ENCODE measurements around the gene EIF2AK3.
"Not testable (repeated sequence)": the region's sequence is repeated elsewhere in the genome, so short reads cannot be mapped to it uniquely, and the experiment has no call there.

EIF2AK3 gene

DNA sequence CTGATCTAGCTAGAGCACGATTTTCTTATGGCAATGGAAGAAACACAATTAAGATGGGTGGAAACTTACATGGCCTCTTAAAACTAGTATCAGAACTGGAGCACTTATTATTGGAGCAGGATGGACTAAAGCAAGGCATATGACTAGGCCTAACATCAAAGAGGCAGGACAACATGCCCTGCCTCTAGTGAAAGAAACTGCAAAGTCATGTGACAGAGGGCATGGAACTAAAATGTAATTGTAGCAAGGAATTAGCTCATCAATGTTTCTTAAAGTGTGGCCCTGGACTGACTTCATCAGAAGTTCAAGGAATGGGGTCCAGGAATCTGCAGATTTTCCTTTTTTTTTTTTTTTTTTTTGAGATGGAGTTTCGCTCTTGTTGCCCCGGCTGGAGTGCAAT, 5.3 kb upstream of the EIF2AK3 start:
- DNase-seq, result no peak

DNA sequence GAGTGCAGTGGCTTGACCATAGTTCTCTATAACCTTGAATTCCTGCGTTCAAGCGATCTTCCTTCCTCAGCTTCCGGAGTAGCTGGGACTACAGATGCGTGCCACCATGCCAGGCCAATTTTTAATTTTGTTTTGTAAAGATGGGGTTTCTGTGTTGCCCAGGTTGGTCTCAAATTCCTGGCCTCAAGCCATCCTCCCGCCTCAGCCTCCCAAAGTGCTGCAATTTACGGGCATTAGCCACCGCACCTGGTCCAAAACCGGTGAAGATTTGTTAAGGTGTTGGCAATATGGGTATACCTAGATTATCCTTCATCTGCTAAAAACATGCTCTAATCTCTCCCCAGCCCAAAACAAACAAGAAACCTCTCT, 1.3 kb upstream of the EIF2AK3 start:
- no peak for DNase-seq

DNA sequence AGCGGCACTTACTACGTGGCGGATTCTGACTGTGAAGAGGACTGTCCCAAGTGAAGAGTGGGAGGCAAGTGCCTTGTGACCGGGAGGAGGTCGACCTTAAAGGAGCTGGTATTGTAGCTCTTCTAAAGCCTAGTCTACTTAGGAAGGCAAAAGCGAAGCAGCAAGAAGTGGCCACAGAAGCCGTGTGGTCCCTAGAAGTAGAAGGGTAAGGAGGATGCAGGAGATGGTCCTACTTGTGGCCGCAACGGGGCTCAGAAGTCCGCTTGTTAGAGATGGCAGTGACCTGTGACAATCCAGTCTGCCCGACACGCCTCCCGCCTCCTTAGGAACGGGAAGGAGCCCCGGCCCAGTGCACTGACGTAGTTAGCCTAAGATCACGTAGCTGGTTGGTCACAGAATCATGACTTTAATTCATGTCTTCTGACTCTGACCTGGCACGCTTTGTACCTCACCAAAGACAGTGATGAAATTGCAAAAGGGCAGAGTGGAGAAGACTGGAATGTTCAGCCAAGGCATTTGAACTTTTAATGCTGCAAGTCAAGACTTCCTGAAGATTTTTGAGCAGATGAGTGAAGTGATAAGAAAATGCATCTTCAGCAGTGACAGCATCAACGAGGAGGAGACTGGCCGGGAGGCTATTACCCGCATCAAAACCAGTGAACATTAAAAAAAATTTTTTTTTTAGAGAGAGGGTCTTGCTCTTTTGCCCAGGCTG, 749 bp upstream of the EIF2AK3 start:
- peak; percentile 96 for DNase-seq

DNA sequence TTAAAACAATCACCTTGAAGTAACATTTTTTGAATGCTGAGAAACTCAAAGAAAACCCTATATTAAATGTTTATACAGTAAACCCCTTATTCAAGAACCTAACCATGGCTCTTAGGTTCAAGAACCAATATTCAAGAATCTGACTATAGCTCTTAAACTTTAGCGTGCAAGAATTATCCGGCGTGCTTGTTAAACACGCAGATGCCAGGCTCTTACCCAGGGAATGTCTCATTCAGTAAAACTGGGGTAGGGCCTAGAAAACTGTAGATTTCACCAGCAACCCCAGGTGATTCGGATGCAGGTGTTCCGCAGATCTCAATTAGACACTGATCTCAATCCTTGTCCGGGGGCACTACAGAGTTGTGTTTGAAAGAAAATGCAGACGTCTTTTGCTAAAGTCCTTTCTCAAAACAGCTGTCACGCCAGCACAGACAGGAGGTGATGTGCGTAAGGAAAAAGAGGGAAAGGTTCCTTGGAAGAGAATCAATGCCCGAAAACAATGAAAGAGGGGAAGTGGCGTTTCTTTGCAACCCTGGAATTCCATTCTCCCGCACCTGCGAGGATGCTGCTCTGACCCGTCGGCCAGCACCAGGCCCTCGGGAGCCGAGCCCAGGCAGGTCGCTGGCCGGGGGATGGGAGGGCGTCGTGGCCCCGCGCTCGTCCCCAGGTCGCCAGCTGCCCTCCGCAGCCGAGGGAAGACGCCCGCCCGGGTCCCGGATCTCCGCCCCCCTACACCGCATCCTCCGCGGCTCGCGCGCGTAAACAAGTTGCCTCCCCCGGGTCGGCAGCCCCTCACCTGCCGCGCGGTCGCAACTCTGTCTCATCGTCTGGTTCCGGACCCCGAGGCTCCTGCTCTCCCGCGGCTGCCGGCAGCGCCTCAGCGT, 851 bp downstream of the EIF2AK3 start:
- peak; percentile 79 for DNase-seq

DNA sequence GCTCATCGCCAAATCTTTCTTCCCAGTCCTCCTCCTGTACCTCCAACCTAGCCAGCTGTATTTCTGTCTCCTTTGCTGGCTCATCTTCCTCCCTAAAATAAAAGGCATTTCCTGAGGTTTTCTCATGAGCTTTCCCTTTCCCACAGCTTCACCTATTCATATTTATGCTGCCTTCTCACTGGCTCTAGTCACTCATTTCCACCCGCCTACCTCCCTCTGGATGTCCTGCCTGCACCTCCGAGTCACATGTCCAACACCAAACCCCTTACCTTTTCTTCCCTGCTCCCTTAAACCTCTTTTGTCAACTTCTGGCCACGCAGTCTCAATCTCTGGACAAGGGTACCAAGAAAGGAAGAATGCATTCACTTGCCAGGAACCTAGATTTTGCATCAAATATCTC, 2.8 kb downstream of the EIF2AK3 start:
- DNase-seq, result no peak

DNA sequence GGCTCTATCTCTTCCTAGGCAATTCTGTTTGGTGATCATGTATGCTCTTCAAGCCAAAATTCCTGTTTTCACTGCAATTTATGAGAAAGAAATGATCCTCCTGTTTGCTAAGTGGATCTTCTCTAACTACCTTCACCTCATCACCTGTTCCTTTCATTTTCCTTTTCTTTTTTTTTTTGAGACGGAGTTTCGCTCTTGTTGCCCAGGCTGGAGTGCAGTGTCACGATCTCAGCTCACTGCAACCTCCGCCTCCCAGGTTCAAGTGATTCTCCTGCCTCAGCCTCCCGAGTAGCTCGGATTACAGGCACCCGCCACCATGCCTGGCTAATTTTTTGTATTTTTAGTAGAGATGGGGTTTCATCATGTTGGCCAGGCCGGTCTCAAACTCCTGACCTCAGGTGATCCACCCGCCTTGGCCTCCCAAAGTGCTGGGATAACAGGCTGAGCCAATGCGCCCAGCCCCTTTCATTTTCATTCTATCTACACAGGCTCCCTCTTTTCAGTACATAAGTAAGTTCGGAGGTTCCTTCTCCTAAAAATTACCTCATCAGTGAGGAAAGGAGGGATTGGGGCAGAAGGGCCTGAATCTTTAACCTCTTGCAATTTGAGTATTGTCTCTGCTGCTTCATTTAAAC, 3.3 kb downstream of the EIF2AK3 start:
- DNase-seq, result not testable (repeated sequence)

DNA sequence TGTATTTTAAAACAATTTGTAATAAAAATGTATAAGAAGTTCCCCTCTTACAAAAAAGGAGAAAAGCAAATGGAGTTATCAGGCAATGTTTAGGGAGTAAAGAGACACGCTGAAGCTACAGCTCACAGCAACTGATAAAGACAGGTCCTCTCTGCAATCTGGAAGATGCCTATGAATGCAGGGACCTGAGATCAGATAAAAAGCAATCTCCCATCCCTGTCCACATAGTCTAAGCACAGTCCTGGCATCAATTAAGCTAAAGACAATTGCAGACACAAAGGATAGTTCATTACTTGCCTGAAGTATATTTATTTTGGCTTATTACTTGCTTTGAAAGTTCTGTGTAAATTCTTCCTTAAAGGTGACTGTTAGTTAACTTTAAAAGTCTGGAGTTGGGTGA, 5.0 kb downstream of the EIF2AK3 start:
- DNase-seq, result no peak

DNA sequence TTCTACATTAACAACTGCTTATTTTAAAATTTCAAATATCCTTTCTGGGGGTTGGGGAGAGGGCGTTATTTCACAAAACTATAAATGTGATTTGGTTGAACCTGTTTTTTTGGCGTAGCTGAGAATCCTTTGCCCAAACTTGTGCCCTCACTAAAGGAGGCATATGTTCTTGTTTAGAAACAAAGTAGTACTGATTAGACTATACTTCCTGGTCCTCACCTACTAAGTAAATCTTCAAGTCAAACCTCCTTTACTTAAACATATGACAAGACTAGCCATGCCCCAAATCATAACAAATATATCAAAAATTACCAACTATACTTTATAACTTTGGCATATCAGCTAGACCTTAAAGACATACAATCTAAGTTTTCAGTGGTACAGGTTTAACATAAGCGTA, 5.8 kb downstream of the EIF2AK3 start:
- no peak for DNase-seq

DNA sequence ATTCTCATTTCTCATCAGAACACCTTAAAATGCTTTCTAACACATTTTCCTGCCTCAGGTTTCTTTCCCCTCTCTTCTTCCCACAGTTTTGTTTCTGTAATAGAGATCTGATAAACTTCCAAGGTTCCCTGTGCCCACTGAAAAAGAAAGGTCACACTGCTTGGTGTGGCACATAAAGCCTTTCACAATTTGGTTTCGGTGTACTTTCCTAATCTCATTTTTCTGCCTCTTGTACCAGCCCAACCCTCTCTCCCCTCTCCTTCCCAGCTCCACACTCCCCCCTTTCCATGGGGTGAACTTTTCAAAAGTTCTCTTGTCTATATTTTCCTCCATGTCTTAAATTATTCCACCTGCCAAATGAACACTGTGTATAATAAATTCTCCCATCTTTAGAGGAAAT, 7.2 kb downstream of the EIF2AK3 start:
- no peak for DNase-seq

DNA sequence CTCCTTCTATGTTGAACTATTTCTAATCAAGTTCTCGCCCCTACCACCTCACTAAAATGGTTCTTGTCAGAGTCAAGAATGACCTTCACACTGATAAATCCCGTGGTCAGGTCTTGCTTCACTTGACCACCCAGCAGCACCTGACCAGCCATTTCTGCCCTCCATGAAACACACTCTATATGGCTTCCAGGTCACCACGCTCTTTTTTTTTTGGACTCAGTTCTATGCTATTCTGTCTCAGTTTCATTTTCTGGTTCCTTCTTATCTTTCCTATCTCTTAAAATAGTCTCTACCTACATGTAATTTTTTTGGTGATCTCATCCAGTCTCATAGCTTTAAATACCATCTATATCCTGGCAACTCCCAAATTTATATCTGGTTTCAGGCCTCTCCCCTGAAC, 11.4 kb downstream of the EIF2AK3 start:
- no peak for DNase-seq

DNA sequence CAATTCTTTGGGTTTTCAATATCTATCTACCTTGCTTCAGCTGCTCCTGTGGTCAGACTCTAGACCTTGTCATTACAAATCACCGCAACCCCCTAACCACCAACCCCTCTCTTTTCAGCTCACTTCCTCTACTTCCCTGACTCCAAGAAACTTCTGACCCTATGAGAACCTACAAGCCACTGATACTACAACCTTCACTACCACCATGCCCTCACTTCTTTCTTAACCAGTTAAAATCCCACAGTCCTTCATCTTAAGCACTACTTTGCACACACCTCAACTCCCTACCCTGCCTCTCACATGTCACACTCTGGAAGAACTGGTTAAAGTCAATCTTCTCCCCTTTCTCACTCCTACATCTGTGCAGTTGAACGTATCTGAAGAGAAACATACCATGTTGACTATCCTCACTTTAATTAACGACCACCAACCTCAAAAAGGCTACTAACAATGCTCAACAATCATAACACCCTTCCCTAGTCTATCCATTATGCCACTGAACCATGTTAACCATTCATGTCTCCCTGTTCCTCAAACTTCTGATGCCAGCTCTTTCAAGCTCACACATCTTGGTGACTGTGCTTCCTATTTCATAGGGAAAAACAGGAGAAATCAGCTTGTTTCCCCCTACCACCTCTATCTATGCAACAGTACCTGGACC, 12.6 kb downstream of the EIF2AK3 start:
- no peak for DNase-seq

DNA sequence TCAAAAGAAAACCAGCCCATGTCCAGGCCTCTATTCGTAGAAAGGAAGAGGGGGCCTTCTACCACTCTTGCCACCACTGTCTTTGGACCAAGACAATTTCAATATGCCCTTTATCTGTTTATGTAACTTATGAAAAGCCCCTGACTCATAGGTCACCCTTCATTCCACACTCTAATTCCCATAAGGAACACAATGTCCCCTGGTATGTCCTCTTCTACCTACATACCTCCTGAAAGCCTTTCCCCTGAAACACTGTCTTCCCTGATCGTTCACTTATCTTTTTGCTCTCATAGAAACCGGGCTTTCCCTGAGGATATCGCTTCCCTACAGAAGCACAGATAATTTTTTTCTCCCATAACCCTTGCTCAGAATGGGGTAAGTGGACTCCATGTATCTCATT, 13.3 kb downstream of the EIF2AK3 start:
- DNase-seq, result no peak

DNA sequence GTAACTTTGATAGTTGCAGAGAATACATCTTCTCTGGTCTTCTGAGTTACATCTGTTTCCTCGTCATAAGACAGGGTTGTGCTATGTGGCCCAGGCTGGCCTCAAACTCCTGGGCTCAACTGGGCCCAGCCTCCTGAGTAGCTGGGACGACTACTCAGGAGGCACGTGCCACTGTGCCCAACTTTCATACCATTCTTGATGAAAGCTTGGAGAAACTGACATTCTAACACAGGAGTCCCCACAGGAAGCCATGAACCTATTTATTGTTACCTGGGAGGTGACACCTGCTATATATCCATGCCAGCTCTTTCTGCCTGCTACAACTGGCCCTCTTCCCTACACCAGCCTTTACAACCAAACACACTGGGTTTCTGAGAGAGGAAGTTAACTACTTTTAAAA, 19.1 kb downstream of the EIF2AK3 start:
- DNase-seq, result no peak

DNA sequence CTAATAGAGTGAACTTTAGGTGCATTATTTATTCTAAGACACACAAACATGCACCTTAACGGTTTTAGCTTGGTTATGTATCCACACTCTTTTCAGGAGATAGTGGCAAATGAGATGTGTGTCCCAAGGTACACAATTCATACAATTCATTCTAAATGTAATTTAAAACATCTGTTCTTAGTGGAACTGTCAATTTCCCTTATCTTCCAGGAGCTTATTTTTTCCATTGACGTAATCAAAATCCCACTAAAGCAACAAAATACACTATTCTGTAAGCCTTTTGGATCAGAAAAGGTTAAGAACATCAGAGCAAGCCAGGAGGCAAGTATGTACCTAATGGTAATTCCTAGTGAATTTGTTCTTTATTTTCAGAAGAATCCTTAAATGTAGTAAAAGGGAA, 19.8 kb downstream of the EIF2AK3 start:
- DNase-seq, result no peak

DNA sequence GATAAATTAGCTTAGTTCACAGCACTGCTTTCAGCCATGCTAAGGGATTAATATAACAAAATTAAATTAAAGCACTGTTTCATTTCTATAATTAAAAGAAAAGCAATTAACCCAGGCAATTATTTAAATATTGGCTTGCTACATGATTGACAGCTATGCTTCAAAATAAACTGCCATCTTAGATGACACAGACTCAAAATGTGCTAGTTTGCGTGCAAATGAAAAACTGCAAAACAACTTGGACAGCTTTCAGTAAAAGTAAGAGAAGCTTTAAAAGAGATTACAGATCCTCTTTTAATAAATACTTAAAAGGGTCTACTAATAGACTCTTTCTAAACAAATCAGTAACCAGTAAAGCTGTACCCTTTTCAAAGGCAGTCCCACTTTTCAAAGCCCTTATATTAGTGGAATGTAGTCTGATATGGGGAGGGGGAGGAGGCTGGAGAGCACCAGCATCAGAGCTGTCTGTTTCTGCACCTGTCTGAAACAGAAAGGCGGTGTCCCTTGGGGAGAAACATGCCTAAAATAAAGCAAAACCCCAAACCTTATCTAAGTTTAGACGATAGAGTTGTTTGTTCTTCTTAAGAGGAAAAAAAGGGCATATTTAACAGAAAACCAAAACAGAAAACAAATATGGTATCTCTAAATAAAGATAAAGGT, 20.8 kb downstream of the EIF2AK3 start:
- DNase-seq, result no peak

DNA sequence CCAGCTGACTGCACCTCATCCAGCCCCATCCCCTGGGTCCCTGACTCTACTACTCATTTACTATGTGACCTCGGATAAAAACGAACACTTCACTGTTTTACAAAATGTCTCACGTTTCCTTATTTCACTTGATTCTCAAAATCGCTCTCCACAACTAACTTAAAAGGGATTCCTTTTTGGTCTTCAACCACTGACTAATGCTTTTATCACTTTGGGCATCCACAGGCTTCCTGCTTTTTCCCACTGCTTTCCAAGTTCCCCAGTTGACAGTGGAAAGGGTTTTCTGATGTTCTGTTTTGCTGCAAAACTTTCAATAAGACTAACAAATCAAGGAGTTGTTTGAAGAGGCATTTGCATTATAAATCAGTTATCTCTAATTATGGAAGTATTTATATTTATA, 24.1 kb downstream of the EIF2AK3 start:
- DNase-seq, result no peak

DNA sequence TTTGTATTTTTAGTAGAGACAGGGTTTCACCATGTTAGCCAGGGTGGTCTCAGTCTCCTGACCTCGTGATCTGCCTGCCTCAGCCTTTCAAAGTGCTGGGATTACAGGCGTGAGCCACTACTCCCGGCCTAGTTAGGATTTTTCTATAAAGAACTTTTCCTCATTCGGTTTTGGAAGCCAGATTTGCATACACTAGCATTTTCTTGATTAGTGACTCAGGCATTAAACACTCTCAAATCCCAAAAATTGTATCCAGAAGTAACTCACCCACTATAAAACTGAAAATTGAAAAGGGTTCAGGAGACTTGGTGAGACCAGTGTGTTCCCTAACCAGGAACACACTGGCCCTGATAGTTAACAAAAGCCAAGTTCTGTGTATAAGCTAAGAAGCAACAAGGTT, 25.2 kb downstream of the EIF2AK3 start:
- no peak for DNase-seq

DNA sequence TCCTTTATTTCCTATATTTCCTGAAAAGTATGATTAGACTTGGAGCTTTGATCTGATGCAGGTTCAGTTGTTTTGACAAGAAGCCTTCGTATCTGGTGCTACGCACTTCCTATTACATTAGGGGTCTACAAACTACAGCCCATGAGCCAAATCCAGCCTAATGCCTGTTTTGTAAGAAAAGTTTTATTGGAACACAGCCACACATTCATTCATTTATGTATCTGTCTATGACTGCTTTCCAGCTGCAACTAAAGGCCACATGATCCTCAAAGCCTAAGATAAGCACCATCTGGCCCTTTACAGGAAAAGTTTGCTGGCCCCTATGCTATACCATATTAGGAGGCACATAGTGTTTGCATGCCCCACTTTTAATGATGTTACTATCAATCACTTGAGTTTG, 26.0 kb downstream of the EIF2AK3 start:
- DNase-seq, result peak; percentile 61

DNA sequence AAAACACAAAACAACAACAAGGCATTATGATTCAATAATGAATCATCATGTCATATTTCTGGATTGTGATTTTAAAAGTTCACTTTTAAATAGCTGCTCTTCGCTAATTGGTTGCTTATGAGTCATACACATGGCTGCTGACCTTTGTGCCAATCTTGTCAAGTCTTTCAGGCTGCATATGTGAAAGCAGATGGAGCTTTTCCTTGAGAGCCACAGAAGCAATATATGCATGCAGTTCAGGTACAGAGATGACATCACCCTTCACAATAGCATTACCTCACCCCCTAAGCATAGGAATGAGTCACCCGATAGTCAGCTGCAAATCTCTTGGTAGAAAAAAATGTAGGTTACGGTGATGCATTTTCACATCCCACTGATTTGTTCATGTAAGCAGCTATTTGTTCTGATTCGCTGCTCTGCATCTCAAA, 27.2 kb downstream of the EIF2AK3 start:
- DNase-seq, result peak; percentile 100

DNA sequence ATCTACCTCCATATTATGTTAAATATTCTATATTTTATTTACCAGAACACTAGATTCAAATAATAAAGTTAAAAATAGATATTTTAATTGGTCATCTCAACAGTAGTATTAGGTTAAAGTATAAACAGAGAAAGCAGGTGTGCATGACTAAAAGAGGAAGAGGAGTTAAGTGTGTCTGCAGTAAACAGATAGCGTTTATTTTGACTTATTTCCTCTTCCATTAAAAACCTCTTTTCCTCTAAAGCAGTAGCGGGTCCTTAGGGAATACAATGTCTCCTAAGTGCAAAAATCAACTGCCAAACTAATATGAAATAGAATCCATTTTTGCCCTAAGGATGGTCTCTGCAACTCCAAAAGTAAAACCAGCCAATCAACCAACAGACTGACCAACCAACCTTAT, 27.7 kb downstream of the EIF2AK3 start:
- DNase-seq, result peak; percentile 64

DNA sequence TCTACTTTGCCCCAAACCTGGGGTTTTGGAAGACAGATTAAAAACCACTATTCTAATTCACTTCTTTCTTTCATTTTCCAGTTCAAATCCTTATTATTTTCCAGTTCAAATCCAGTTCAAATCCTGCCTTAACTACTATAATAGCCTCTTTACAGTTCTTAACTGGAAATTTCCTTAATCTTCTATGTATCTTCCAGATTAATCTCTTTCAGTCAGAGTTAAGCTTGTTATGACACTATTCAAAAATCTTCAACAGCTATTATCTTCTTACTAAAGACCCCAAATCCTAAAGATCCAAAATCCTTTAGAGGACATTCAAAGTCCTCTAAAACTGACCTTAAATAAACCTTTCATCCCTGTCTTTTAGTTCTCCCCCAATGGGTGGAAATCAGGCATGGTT, 30.1 kb downstream of the EIF2AK3 start:
- DNase-seq, result no peak

DNA sequence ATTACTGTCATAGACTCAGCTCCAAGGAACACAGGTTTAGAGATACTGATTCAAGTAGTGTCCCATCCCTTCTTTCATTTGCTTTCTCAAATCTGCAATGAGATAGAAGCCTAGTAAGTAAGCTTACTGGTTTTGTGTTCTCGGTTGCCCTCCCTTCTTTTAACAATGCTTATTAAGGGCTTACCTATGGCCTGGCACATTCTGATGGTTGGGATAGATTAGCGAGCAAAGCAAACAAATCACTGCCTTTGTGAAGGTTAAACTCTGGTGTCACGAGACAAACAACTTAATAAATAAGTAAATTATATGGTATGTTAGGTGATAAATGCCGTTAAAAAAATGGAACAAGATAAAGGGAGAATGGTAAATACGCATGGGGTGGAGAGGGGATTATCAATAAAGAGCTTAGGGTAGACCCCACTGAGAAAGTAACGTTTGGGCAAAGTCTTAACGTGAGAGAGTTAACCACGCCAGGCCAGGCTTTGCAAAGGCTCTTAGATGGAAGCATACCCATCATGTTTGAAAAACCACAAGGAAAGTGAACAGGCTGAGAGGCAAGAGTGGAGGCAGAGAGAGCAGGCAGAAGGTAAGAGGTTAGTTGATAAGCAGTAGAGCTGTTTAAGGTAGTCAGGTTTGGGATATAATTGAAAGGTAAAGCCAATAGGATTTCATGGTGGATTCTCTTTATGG, 31.0 kb downstream of the EIF2AK3 start:
- no peak for DNase-seq

Measured in DMS53 (cell line).